ENCODE data around the gene PPP1R2. TPM values are rescaled to one million over a fixed set of nuclear protein-coding genes. Genes with fewer than 3 reads are reported as not detected.

The PPP1R2 gene
- total RNA-seq, 1 experiment from 2014 or later: 46.1 TPM

DNA sequence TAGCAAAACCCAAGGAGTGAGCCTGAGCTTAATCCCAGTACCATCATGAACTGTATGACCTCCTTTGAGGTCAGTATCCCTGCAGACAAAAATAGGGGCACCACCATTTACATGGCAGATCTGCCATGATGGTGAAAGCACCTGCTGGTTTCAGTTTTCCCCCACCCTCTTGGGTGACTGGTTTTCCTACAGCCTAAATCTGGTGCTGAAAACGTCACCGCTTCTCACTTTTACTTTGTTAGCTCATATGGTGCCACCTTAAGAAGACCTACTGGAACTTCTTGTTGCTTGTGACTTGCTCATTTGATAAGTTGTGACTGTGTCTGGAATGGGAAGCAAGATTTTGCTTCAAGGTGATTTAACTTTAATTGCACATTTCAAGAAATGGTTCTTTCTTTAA is 5.1 kb downstream of the PPP1R2 start:
- Histone ChIP-seq H4K20me1 (ENCODE audit: insufficient read depth) (no peaks in the 10 kb centered on the region), H3K27me3 (ENCODE audit: insufficient read depth, low read length) (no peaks in the 10 kb centered on the region), H3K79me2 (ENCODE audit: insufficient read depth, low read length) (peaks cover 82% of the 10 kb centered on the region), H3K4me1 (ENCODE audit: control insufficient read depth in 1 of 2, insufficient read depth in 2 of 2, low read length in 2 of 2) (peaks cover 5 to 10% of the 10 kb centered on the region in 2 experiments; a peak in 3 of 4 replicates), H2AFZ (ENCODE audit: low read depth, low read length, poor library complexity, severe bottlenecking) (no peak overlapping the region), H3K4me3 (replicated peaks in 1 of 2; ENCODE audit: low read depth in 1 of 2, low read length in 2 of 2) (no peak overlapping the region), H3K27ac (ENCODE audit: low read depth, low read length) (no peak overlapping the region), H3K36me3 (ENCODE audit: control insufficient read depth in 1 of 2, insufficient read depth in 2 of 2, low read length in 2 of 2) (0 out of 4 replicates have a peak, but pooled peaks cover 0 to 3% of the 10 kb centered on the region in 2 experiments), H3K4me2 (ENCODE audit: low read length) (no peak overlapping the region), H3K9me2 (ENCODE audit: insufficient read depth) (no peaks in the 10 kb centered on the region), H3K9me3 (ENCODE audit: control insufficient read depth in 1 of 2, insufficient read depth in 1 of 2, low read depth in 1 of 2, low read length in 2 of 2) (no peaks in the 10 kb centered on the region), H3K9ac (ENCODE audit: low read length) (no peak overlapping the region)
- no peak for ATAC-seq
- DNase-seq (ENCODE audit: low read depth, low spot score): no peak
- ChIA-PET POLR2A (no interaction called here), CTCF (interaction anchor here (1.4 kb wide), 1 partner anchor 267 kb away, joined by 5 read pairs; the partner anchor contains the start of gene XXYLT1), RAD21 (ENCODE audit: low non-redundant PET in 1 of 2, low total read pairs in 2 of 2, uncharacterized antibody in 2 of 2, unreplicated experiment in 2 of 2) (no interaction called here)
- intact Hi-C loops (cut with micrococcal nuclease): no loop called here
- no TSS peak for BruUV-seq (replicated peaks)
- no peak for TF ChIP-seq RAD21 (IDR thresholded peaks at IDR 0.05; ENCODE audit: low read depth)
- TF ChIP-seq SIN3A (IDR thresholded peaks at IDR 0.05; ENCODE audit: low read depth): no peak
- TF ChIP-seq EZH2 (IDR thresholded peaks at IDR 0.05): no peak
- TF ChIP-seq, protein P1, sequence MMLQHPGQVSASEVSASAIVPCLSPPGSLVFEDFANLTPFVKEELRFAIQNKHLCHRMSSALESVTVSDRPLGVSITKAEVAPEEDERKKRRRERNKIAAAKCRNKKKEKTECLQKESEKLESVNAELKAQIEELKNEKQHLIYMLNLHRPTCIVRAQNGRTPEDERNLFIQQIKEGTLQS (IDR thresholded peaks at IDR 0.05): no peak
- no peak for TF ChIP-seq TCF7L2 (IDR thresholded peaks at IDR 0.05; ENCODE audit: borderline replicate concordance, extremely low read depth, insufficient read depth, insufficient read length)
- TF ChIP-seq CEBPB (IDR thresholded peaks at IDR 0.05; ENCODE audit: low read depth): no peak
- no peak for TF ChIP-seq ELF1 (IDR thresholded peaks at IDR 0.05; ENCODE audit: borderline replicate concordance, low read depth)
- TF ChIP-seq EGR1 (IDR thresholded peaks at IDR 0.05; ENCODE audit: low read depth): no peak
- TF ChIP-seq, protein P2, sequence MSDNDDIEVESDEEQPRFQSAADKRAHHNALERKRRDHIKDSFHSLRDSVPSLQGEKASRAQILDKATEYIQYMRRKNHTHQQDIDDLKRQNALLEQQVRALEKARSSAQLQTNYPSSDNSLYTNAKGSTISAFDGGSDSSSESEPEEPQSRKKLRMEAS (IDR thresholded peaks at IDR 0.05): no peak
- TF ChIP-seq YY1 (IDR thresholded peaks at IDR 0.05; ENCODE audit: extremely low read depth, insufficient replicate concordance, low read depth, low read length): no peak
- TF ChIP-seq, protein P3, sequence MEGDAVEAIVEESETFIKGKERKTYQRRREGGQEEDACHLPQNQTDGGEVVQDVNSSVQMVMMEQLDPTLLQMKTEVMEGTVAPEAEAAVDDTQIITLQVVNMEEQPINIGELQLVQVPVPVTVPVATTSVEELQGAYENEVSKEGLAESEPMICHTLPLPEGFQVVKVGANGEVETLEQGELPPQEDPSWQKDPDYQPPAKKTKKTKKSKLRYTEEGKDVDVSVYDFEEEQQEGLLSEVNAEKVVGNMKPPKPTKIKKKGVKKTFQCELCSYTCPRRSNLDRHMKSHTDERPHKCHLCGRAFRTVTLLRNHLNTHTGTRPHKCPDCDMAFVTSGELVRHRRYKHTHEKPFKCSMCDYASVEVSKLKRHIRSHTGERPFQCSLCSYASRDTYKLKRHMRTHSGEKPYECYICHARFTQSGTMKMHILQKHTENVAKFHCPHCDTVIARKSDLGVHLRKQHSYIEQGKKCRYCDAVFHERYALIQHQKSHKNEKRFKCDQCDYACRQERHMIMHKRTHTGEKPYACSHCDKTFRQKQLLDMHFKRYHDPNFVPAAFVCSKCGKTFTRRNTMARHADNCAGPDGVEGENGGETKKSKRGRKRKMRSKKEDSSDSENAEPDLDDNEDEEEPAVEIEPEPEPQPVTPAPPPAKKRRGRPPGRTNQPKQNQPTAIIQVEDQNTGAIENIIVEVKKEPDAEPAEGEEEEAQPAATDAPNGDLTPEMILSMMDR (IDR thresholded peaks at IDR 0.05 in 2 of 3, conservative IDR thresholded peaks at IDR 0.05 in 1 of 3; ENCODE audit: borderline replicate concordance in 1 of 3, insufficient read depth in 1 of 3, low read depth in 2 of 3, low read length in 2 of 3): no peak
- no peak for TF ChIP-seq JUND (IDR thresholded peaks at IDR 0.05)
- no peak for TF ChIP-seq POLR2AphosphoS5 (IDR thresholded peaks at IDR 0.05; ENCODE audit: low read depth, low read length)
- no peak for TF ChIP-seq SRF (IDR thresholded peaks at IDR 0.05; ENCODE audit: low read depth)
- no peak for TF ChIP-seq EZH2phosphoT487 (IDR thresholded peaks at IDR 0.05; ENCODE audit: borderline replicate concordance)
- TF ChIP-seq ZNF274 (IDR thresholded peaks at IDR 0.05; ENCODE audit: low read depth, low read length): no peak
- TF ChIP-seq SP1 (IDR thresholded peaks at IDR 0.05; ENCODE audit: low read depth): no peak
- no peak for TF ChIP-seq ZFX (IDR thresholded peaks at IDR 0.05)
- no peak for TF ChIP-seq FOSL1 (IDR thresholded peaks at IDR 0.05; ENCODE audit: low read depth)
- no peak for TF ChIP-seq ZBTB33 (IDR thresholded peaks at IDR 0.05; ENCODE audit: extremely low read depth, insufficient replicate concordance, low read length)

Data from HCT116 (cell line).